Epithelial cell of esophagus (primary cell): Measurements from ENCODE around the gene PKNOX2.
A peak's percentile ranks its signal among the peaks of the same experiment; 100 is the strongest.

ENCODE experiments used
- DNase-seq: peaks from one replicate; pipeline ENCODE4 v3.0.0; 2010; ENCODE audit warnings: low read depth
- H3K4me3 ChIP-seq: 2 replicates; pipeline ENCODE4 v1.5.1; 2011; ENCODE audit warnings: mild to moderate bottlenecking, low read length, control low read depth
- TF ChIP-seq, protein P1 (sequence below): IDR thresholded peaks from 2 replicates; pipeline ENCODE4 v1.5.1; 2011; ENCODE audit warnings: low read depth, mild to moderate bottlenecking, low read length, control low read depth, inconsistent platforms; ENCODE audit not compliant: insufficient read depth; ENCODE audit errors: missing control alignments

PKNOX2 gene

DNA sequence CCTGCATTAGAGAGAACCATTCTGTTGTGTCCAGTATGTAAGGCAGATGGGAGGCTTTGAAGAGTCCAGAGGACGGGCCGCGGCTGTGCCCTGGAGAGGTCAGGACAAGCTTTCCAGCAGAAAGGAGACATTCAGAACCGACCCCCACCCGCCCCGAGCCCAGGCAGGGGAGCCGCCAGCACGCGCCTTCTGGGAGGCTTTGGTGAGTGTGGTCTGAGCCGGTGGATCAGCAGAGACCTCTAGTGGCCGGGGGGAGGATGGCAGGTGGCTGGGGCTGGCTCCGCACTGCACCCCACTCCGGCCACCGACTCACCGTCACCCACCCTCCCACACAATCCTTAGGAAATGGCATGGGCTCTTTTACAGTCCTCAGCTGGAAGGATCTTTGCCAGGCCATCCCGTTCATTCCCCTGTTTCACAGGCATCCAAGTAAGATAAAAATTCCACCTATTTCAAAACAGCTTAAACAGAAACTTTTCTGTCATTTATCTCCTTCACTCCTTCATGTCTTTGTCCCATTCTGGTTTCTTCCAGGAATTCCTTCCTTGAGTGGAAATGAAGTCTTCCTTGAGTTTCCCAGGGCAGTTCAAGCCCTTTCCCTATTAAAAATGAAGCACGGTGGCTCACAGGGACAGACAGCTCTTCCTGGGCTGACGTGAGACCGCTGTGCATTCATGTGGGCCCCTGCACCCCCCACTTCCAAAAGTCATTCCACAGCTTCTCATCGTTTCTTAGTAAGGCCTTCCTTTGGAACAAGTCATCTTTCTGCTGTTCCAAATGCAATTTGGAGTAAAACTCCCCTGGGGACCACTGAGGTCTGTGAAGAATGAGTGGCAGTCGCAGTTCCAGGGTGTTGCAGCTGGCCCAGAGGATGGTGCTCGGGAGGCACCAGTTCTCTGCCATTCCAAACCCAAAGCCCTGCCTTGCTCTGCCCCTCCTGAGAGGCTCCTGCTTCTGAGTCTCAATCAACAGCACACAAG is 240.6 kb downstream of the PKNOX2 start:
- TF ChIP-seq, protein P1, sequence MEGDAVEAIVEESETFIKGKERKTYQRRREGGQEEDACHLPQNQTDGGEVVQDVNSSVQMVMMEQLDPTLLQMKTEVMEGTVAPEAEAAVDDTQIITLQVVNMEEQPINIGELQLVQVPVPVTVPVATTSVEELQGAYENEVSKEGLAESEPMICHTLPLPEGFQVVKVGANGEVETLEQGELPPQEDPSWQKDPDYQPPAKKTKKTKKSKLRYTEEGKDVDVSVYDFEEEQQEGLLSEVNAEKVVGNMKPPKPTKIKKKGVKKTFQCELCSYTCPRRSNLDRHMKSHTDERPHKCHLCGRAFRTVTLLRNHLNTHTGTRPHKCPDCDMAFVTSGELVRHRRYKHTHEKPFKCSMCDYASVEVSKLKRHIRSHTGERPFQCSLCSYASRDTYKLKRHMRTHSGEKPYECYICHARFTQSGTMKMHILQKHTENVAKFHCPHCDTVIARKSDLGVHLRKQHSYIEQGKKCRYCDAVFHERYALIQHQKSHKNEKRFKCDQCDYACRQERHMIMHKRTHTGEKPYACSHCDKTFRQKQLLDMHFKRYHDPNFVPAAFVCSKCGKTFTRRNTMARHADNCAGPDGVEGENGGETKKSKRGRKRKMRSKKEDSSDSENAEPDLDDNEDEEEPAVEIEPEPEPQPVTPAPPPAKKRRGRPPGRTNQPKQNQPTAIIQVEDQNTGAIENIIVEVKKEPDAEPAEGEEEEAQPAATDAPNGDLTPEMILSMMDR, result peak; percentile 92
- H3K4me3 ChIP-seq, result no peak overlapping the region
- DNase-seq, result peak; percentile 50

GRCh38 chr11:125407046-125407445 is 242.5 kb downstream of the PKNOX2 start:
- peak; percentile 25 for DNase-seq
- no peak overlapping the region for H3K4me3 ChIP-seq
- TF ChIP-seq, protein P1, result no peak

- H3K4me3 ChIP-seq, result no peak overlapping the region
- DNase-seq, result no peak
- TF ChIP-seq, protein P1, result no peak
Measured at GRCh38 chr11:125408311-125408711, 243.8 kb downstream of the PKNOX2 start.

DNA sequence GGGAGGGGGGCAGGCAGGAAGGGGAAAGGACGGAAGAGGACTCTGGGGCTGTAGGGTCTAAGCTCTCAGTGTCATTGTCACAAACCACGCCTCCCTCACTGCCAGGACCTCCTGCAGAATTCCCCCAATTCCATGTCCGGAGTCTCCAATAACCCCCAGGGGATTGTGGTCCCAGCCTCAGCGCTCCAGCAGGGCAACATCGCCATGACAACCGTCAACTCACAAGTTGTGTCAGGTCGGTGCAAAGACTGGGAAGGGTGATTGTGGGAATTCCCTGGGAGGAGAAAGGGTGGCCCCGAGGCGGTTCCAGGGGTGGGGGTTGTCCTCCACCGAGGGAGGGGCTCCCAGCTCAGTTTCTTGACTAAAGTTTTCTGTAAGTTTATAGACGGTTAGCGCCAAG is 245.5 kb downstream of the PKNOX2 start:
- no peak overlapping the region for H3K4me3 ChIP-seq
- TF ChIP-seq, protein P1, result no peak
- peak; percentile 73 for DNase-seq

DNA sequence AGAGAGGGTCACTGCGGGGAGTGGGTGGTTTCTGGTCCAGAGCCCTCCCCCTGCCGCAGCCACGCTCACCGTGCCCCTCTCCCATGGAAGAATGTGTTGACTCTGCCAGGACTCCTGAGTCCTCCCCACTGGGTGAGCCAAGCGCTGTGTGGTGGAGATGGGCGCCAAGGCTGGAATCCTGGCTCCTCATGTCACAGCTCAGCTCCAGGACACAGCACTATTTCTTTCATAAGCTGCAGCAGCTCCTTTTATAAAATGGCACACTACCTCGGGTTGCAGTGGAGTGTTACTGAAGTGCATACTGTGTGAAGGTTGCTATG is 247.6 kb downstream of the PKNOX2 start:
- TF ChIP-seq, protein P1, result no peak
- no peak for DNase-seq
- H3K4me3 ChIP-seq, result no peak overlapping the region

GRCh38 chr11:125412509-125412908 is 248.0 kb downstream of the PKNOX2 start:
- DNase-seq, result peak; percentile 65
- TF ChIP-seq, protein P1, result no peak
- H3K4me3 ChIP-seq, result no peak overlapping the region

- no peak overlapping the region for H3K4me3 ChIP-seq
- no peak for DNase-seq
- TF ChIP-seq, protein P1, result no peak
Measured at GRCh38 chr11:125413226-125413625, 248.7 kb downstream of the PKNOX2 start.
